DND-41 (cell line): ENCODE data around the gene TPTE.
"Not testable (repeated sequence)": the region's sequence is repeated elsewhere in the genome, so short reads cannot be mapped to it uniquely, and the experiment has no call there.

Experiments
- EZH2 ChIP-seq: IDR thresholded peaks from 3 replicates; pipeline ENCODE4 v1.6.1; 2012; ENCODE audit warnings: borderline replicate concordance, low read depth, mild to moderate bottlenecking, moderate library complexity, low read length, inconsistent platforms; ENCODE audit not compliant: severe bottlenecking
- TF ChIP-seq, protein P1 (sequence below): IDR thresholded peaks from 2 replicates; pipeline ENCODE4 v1.5.1; 2012; ENCODE audit warnings: borderline replicate concordance, low read length, moderate library complexity, mild to moderate bottlenecking; ENCODE audit not compliant: poor library complexity, severe bottlenecking; ENCODE audit errors: extremely low read depth

DNA sequence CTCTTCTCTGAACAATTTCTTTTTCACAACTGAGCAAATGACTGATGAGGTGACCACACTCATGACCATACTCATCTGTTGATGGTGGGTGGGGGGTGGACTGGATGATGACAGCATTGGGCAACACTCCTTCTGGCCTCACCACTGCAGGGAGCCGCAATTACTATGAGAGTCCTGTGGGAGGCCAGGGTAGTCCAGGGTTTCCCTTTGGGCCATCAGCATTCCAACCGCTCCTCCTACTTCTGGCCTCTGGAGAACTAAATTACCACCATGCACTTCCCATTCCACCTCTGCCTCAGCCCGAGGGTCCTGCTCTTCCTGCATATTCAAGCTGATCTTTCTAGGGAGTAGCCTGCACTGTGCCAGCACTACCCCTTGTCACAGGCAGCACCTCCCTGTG, 94.7 kb downstream of the TPTE start:
- TF ChIP-seq, protein P1, sequence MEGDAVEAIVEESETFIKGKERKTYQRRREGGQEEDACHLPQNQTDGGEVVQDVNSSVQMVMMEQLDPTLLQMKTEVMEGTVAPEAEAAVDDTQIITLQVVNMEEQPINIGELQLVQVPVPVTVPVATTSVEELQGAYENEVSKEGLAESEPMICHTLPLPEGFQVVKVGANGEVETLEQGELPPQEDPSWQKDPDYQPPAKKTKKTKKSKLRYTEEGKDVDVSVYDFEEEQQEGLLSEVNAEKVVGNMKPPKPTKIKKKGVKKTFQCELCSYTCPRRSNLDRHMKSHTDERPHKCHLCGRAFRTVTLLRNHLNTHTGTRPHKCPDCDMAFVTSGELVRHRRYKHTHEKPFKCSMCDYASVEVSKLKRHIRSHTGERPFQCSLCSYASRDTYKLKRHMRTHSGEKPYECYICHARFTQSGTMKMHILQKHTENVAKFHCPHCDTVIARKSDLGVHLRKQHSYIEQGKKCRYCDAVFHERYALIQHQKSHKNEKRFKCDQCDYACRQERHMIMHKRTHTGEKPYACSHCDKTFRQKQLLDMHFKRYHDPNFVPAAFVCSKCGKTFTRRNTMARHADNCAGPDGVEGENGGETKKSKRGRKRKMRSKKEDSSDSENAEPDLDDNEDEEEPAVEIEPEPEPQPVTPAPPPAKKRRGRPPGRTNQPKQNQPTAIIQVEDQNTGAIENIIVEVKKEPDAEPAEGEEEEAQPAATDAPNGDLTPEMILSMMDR, result not testable (repeated sequence)
- not testable (repeated sequence) for TF ChIP-seq EZH2
